Nephron (organoid): ENCODE results near the gene LUC7L.

ENCODE experiments used
- H3K27ac Mint-ChIP-seq, 3 experiments: 2 replicates each; pipeline ENCODE4 v1.8.0; 2020; ENCODE audit warnings: mixed read lengths in 3 of 3, mild to moderate bottlenecking in 2 of 3, moderate library complexity in 1 of 3
- H3K27me3 Mint-ChIP-seq: 2 replicates; pipeline ENCODE4 v1.8.0; 2021; ENCODE audit warnings: low read depth, mild to moderate bottlenecking, moderate library complexity, mixed read lengths
- H3K36me3 Mint-ChIP-seq: 2 replicates; pipeline ENCODE4 v1.8.0; 2020; ENCODE audit warnings: low read depth, mixed read lengths
- H3K4me1 Mint-ChIP-seq: 2 replicates; pipeline ENCODE4 v1.8.0; 2020; ENCODE audit warnings: mixed read lengths
- H3K4me3 Mint-ChIP-seq, 3 experiments: 2 replicates each; pipeline ENCODE4 v1.8.0; 2020; ENCODE audit warnings: mild to moderate bottlenecking in 3 of 3, mixed read lengths in 3 of 3, moderate library complexity in 2 of 3
- H3K9me3 Mint-ChIP-seq: 2 replicates; pipeline ENCODE4 v1.8.0; 2020; ENCODE audit warnings: mixed read lengths
- CTCF ChIP-seq, 3 experiments: fragments of 200-600 bp; sonication (generic); IDR thresholded peaks; one replicate each; pipeline ENCODE4 v1.5.0; 2021; ENCODE audit warnings: antibody characterized with exemption in 3 of 3; ENCODE audit not compliant: unreplicated experiment in 3 of 3

LUC7L gene

GRCh38 chr16:149024-149660, 80.1 kb downstream of the LUC7L start:
- Mint-ChIP-seq H3K27me3 (peaks cover 44% of the 10 kb centered on the region), H3K27ac (no peak overlapping the region), H3K9me3 (no peaks in the 10 kb centered on the region), H3K36me3 (no peaks in the 10 kb centered on the region), H3K4me3 (no peak overlapping the region), H3K4me1 (no peaks in the 10 kb centered on the region)
- TF ChIP-seq CTCF (IDR thresholded peaks at IDR 0.05; ENCODE audit: unreplicated experiment in 3 of 3) = no peak

GRCh38 chr16:146646-147045, 82.6 kb downstream of the LUC7L start:
- Mint-ChIP-seq H3K4me1 (no peaks in the 10 kb centered on the region), H3K27ac (no peak overlapping the region), H3K27me3 (peaks cover 37% of the 10 kb centered on the region), H3K4me3 (no peak overlapping the region), H3K9me3 (no peaks in the 10 kb centered on the region), H3K36me3 (no peaks in the 10 kb centered on the region)
- no peak for TF ChIP-seq CTCF (IDR thresholded peaks at IDR 0.05; ENCODE audit: unreplicated experiment in 3 of 3)

- Mint-ChIP-seq H3K27me3 (peaks cover 19% of the 10 kb centered on the region), H3K4me1 (no peaks in the 10 kb centered on the region), H3K27ac (no peak overlapping the region), H3K36me3 (no peaks in the 10 kb centered on the region), H3K9me3 (no peaks in the 10 kb centered on the region), H3K4me3 (no peak overlapping the region)
- no peak for TF ChIP-seq CTCF (IDR thresholded peaks at IDR 0.05; ENCODE audit: unreplicated experiment in 3 of 3)
Observed at GRCh38 chr16:144797-145252, 84.4 kb downstream of the LUC7L start.

GRCh38 chr16:143456-143855, 85.8 kb downstream of the LUC7L start:
- Mint-ChIP-seq H3K9me3 (no peaks in the 10 kb centered on the region), H3K36me3 (no peaks in the 10 kb centered on the region), H3K4me1 (no peaks in the 10 kb centered on the region), H3K27me3 (peaks cover 8% of the 10 kb centered on the region), H3K27ac (no peak overlapping the region), H3K4me3 (no peak overlapping the region)
- no peak for TF ChIP-seq CTCF (IDR thresholded peaks at IDR 0.05; ENCODE audit: unreplicated experiment in 3 of 3)

- Mint-ChIP-seq H3K36me3 (no peaks in the 10 kb centered on the region), H3K4me3 (no peak overlapping the region), H3K27ac (no peak overlapping the region), H3K4me1 (no peaks in the 10 kb centered on the region), H3K27me3 (peaks cover 5% of the 10 kb centered on the region), H3K9me3 (no peaks in the 10 kb centered on the region)
- TF ChIP-seq CTCF (IDR thresholded peaks at IDR 0.05; ENCODE audit: unreplicated experiment in 3 of 3) = no peak
Observed at GRCh38 chr16:143047-143446, 86.2 kb downstream of the LUC7L start.

GRCh38 chr16:142405-142967, 86.8 kb downstream of the LUC7L start:
- Mint-ChIP-seq H3K27ac (no peak overlapping the region), H3K36me3 (no peaks in the 10 kb centered on the region), H3K4me1 (no peaks in the 10 kb centered on the region), H3K9me3 (no peaks in the 10 kb centered on the region), H3K4me3 (no peak overlapping the region), H3K27me3 (peaks cover 5% of the 10 kb centered on the region)
- TF ChIP-seq CTCF (IDR thresholded peaks at IDR 0.05; ENCODE audit: unreplicated experiment in 3 of 3) = no peak
